CD4-positive, alpha-beta T cell (primary cell): ENCODE measurements around the gene CMSS1. TPM values are rescaled to one million over a fixed set of nuclear protein-coding genes. Genes with fewer than 3 reads are reported as not detected.

Experiments used
- ATAC-seq: fragments of 200-7000 bp; cut with Tn5 transposase; one replicate; pipeline ENCODE4 v1.10.0; 2022; ENCODE audit warnings: mild to moderate bottlenecking; ENCODE audit not compliant: poor library complexity
- CTCF ChIA-PET: fragments of 350-600 bp; sonication (Branson Sonifier 250); formaldehyde crosslinking; loops from one replicate; lab custom pipeline; 2021; ENCODE audit warnings: antibody characterized with exemption, inconsistent platforms; lab: Charles Lee
- POLR2A ChIA-PET: fragments of 350-600 bp; sonication (Branson Sonifier 250); formaldehyde crosslinking; loops from one replicate; lab custom pipeline; 2021; ENCODE audit warnings: antibody characterized with exemption, inconsistent platforms; lab: Charles Lee
- DNase-seq, 14 experiments: peaks; one replicate each; pipeline ENCODE4 v3.0.0-alpha.2; 2013 to 2020; ENCODE audit warnings: mixed read lengths in 2 of 14
- H3K27ac ChIP-seq, 2 donors: one replicate each; pipeline versions ENCODE4 v1.5.1 to v1.7.0; 2013; ENCODE audit warnings: low read length in 2 of 2, low read depth in 1 of 2, mild to moderate bottlenecking in 1 of 2
- H3K27me3 ChIP-seq, 2 experiments: 1 replicate in 1 of 2; 2 replicates in 1 of 2; pipeline versions ENCODE4 v1.6.1 to v1.7.0; 2013; ENCODE audit warnings: low read length in 2 of 2, control low read depth in 1 of 2, mild to moderate bottlenecking in 1 of 2, moderate library complexity in 1 of 2; ENCODE audit not compliant: insufficient read depth in 2 of 2, control insufficient read depth in 1 of 2
- H3K36me3 ChIP-seq: one replicate; pipeline ENCODE4 v1.6.1; 2013; ENCODE audit warnings: low read length, control low read depth; ENCODE audit not compliant: insufficient read depth
- H3K4me1 ChIP-seq: one replicate; pipeline ENCODE4 v1.6.1; 2013; ENCODE audit warnings: low read length, control low read depth; ENCODE audit not compliant: insufficient read depth
- H3K4me3 ChIP-seq: one replicate; pipeline ENCODE4 v1.5.1; 2013; ENCODE audit warnings: mild to moderate bottlenecking, low read length, moderate library complexity
- H3K9me3 ChIP-seq, 2 experiments: 1 replicate in 1 of 2; 2 replicates in 1 of 2; pipeline versions ENCODE4 v1.6.1 to v1.7.0; 2013; ENCODE audit warnings: low read length in 2 of 2, mild to moderate bottlenecking in 2 of 2, control low read depth in 1 of 2, moderate library complexity in 1 of 2; ENCODE audit not compliant: control insufficient read depth in 1 of 2, insufficient read depth in 1 of 2
- H3K27ac Mint-ChIP-seq: one replicate; pipeline ENCODE4 v1.8.0; 2020; ENCODE audit warnings: mixed read lengths
- H3K27me3 Mint-ChIP-seq: one replicate; pipeline ENCODE4 v1.8.0; 2021; ENCODE audit warnings: mixed read lengths
- H3K36me3 Mint-ChIP-seq: one replicate; pipeline ENCODE4 v1.8.0; 2021; ENCODE audit warnings: low read depth, mixed read lengths
- H3K4me1 Mint-ChIP-seq: one replicate; pipeline ENCODE4 v1.8.0; 2021; ENCODE audit warnings: low read depth, mixed read lengths
- H3K4me3 Mint-ChIP-seq: one replicate; pipeline ENCODE4 v1.8.0; 2020; ENCODE audit warnings: mild to moderate bottlenecking, mixed read lengths
- H3K9me3 Mint-ChIP-seq: one replicate; pipeline ENCODE4 v1.8.0; 2020; ENCODE audit warnings: mixed read lengths
- intact Hi-C, 2 experiments: fragments of 100-400 bp; cut with DNase I in 1 of 2; cut with micrococcal nuclease in 1 of 2; formaldehyde crosslinking; loops; one replicate each; pipeline versions ENCODE4 v1.15.1 to v1.9.0; 2023 to 2025; cut with DNase I, micrococcal nuclease
- total RNA-seq, 174 experiments: library from RNA in 2 of 174; stranded (reverse) in 2 of 174; gene quantifications; one replicate each; pipeline ENCODE4 v1.2.3 and lab custom pipeline; 2021 to 2026
- TF ChIP-seq, protein P1 (sequence below): fragments of 200-600 bp; IDR thresholded peaks from one replicate; pipeline ENCODE4 v1.8.0; 2022; ENCODE audit warnings: antibody characterized with exemption, mild to moderate bottlenecking

Gene CMSS1
- total RNA-seq, 2 experiments from 2014 or later: 12.2 TPM

DNA sequence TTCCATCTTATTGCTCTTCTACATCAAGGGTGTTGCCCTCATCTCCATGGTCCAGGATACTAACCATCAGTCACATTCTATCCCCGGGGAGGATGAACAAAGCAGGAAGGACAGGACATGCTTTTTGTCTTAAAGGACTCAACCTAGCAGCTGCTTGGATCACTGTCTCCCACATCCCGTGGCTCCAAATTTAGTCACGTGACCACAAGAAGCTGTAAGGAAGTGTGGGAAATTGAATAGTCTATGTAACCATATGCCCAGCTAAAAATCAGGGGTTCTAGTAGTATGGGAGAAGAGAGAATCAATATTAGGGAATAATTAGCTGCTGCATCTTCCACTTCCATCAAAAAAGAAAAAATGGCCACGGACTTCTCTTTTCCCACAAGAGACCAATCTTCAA is 18.2 kb upstream of the CMSS1 start:
- Histone ChIP-seq H3K27ac (no peak overlapping the region), H3K4me3 (no peak overlapping the region), H3K9me3 (no peaks in the 10 kb centered on the region), H3K4me1 (no peaks in the 10 kb centered on the region), H3K27me3 (no peaks in the 10 kb centered on the region), H3K36me3 (no peaks in the 10 kb centered on the region)
- DNase-seq (no peak), ATAC-seq (no peak)
- no peak overlapping the region for H3K4me3 Mint-ChIP-seq
- no peaks in the 10 kb centered on the region for H3K4me1 Mint-ChIP-seq
- H3K36me3 Mint-ChIP-seq: peaks cover 9% of the 10 kb centered on the region
- H3K27me3 Mint-ChIP-seq: no peaks in the 10 kb centered on the region
- peaks cover 3% of the 10 kb centered on the region for H3K9me3 Mint-ChIP-seq
- no peak overlapping the region for H3K27ac Mint-ChIP-seq
- TF ChIP-seq, protein P1, sequence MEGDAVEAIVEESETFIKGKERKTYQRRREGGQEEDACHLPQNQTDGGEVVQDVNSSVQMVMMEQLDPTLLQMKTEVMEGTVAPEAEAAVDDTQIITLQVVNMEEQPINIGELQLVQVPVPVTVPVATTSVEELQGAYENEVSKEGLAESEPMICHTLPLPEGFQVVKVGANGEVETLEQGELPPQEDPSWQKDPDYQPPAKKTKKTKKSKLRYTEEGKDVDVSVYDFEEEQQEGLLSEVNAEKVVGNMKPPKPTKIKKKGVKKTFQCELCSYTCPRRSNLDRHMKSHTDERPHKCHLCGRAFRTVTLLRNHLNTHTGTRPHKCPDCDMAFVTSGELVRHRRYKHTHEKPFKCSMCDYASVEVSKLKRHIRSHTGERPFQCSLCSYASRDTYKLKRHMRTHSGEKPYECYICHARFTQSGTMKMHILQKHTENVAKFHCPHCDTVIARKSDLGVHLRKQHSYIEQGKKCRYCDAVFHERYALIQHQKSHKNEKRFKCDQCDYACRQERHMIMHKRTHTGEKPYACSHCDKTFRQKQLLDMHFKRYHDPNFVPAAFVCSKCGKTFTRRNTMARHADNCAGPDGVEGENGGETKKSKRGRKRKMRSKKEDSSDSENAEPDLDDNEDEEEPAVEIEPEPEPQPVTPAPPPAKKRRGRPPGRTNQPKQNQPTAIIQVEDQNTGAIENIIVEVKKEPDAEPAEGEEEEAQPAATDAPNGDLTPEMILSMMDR: no peak
- ChIA-PET POLR2A (no interaction called here), CTCF (no interaction called here)
- intact Hi-C loops: no loop called here

DNA sequence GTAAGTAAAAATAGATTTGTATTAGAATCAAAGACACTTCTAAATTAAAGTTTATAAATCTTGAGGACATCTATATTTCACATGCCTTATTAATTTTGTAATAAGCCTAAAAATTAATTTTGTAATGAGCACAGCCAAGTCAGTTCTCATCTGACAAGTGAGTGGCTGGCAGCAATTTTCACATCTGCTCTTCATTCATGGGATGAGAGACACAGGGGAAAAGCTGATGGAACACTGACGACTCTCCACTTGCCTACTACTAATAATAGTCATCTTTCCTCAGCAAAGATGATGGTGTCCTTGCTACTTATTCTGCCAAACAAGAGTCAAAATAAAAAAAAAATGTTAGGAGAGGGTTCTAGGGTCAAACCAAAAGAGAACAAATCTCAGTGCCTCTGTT is 14.4 kb upstream of the CMSS1 start:
- H3K9me3 Mint-ChIP-seq: peaks cover 8% of the 10 kb centered on the region
- no peaks in the 10 kb centered on the region for H3K4me1 Mint-ChIP-seq
- no peak overlapping the region for H3K27ac Mint-ChIP-seq
- ATAC-seq (no peak), DNase-seq (no peak)
- H3K9me3 ChIP-seq: peaks cover 8 to 9% of the 10 kb centered on the region in 2 experiments
- no peak overlapping the region for H3K27ac ChIP-seq
- TF ChIP-seq, protein P1: no peak
- no peaks in the 10 kb centered on the region for H3K36me3 ChIP-seq
- no peaks in the 10 kb centered on the region for H3K27me3 Mint-ChIP-seq
- no peak overlapping the region for H3K4me3 Mint-ChIP-seq
- no peaks in the 10 kb centered on the region for H3K4me1 ChIP-seq
- H3K36me3 Mint-ChIP-seq: peaks cover 14% of the 10 kb centered on the region
- ChIA-PET CTCF (no interaction called here), POLR2A (no interaction called here)
- intact Hi-C loops: no loop called here
- no peaks in the 10 kb centered on the region for H3K27me3 ChIP-seq
- H3K4me3 ChIP-seq: no peak overlapping the region

DNA sequence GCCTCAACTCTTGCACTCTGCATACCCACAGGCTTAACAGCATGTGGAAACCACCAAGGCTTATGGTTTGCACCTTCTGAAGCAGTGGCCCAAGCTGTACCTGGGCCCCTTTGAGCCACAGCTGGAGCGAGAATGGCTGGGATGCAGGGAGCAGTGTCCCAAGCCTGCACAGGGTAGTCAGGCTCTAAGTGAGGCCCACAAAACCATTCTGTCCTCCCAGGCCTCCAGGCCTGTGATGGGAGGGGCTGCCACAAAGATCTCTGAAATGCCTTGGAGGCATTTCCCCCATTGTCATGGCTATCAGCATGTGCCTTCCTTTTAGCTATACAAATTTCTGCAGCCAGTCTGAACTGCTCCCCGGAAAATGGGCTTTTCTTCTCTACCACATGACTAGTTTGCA is 12.5 kb upstream of the CMSS1 start:
- ChIA-PET CTCF (no interaction called here), POLR2A (no interaction called here)
- H3K4me3 ChIP-seq: no peak overlapping the region
- Mint-ChIP-seq H3K4me3 (no peak overlapping the region), H3K36me3 (peaks cover 14% of the 10 kb centered on the region), H3K9me3 (peaks cover 8% of the 10 kb centered on the region), H3K27ac (no peak overlapping the region), H3K4me1 (no peaks in the 10 kb centered on the region), H3K27me3 (no peaks in the 10 kb centered on the region)
- no peaks in the 10 kb centered on the region for H3K36me3 ChIP-seq
- no peak for ATAC-seq
- no peak overlapping the region for H3K27ac ChIP-seq
- no peaks in the 10 kb centered on the region for H3K27me3 ChIP-seq
- intact Hi-C loops: loop anchor here in 1 of 2 experiments (5.0 kb wide), 1 partner anchor 988 kb away; no protein-coding TSS in a partner anchor
- TF ChIP-seq, protein P1: no peak
- H3K9me3 ChIP-seq: peaks cover 8 to 9% of the 10 kb centered on the region in 2 experiments
- no peaks in the 10 kb centered on the region for H3K4me1 ChIP-seq
- no peak for DNase-seq
